HepG2 (cell line): ENCODE results near the gene RPL4. TPM values are rescaled to one million over a fixed set of nuclear protein-coding genes. Genes with fewer than 3 reads are reported as not detected.

Experiments
- AKAP8 ChIP-seq: sonication (generic); formaldehyde crosslinking; IDR thresholded peaks from 2 replicates; pipeline ENCODE4 v1.5.1; 2020; ENCODE audit warnings: mild to moderate bottlenecking, missing genetic modification reagents
- ATF1 ChIP-seq: IDR thresholded peaks from 2 replicates; pipeline ENCODE4 v1.6.1; 2016; ENCODE audit warnings: mild to moderate bottlenecking, control low read depth
- CREM ChIP-seq, 2 experiments: sonication (generic) in 1 of 2; formaldehyde crosslinking in 1 of 2; IDR thresholded peaks; 2 replicates each; pipeline versions ENCODE4 v1.4.0 to v1.6.1; 2016 to 2020; ENCODE audit warnings: antibody characterized with exemption in 1 of 2, mild to moderate bottlenecking in 1 of 2, missing genetic modification reagents in 1 of 2
- HOXA5 ChIP-seq: sonication (generic); formaldehyde crosslinking; IDR thresholded peaks from 2 replicates; pipeline ENCODE4 v1.4.0; 2020; ENCODE audit warnings: missing genetic modification reagents
- HOXA7 ChIP-seq: sonication (generic); formaldehyde crosslinking; IDR thresholded peaks from 2 replicates; pipeline ENCODE4 v1.8.1; 2022; ENCODE audit warnings: mild to moderate bottlenecking, missing genetic modification reagents, moderate library complexity
- KDM5B ChIP-seq: sonication (generic); formaldehyde crosslinking; IDR thresholded peaks from 2 replicates; pipeline ENCODE4 v1.4.0; 2020; ENCODE audit warnings: missing genetic modification reagents, mild to moderate bottlenecking, borderline replicate concordance
- MAFG ChIP-seq: sonication (generic); formaldehyde crosslinking; IDR thresholded peaks from 2 replicates; pipeline ENCODE4 v1.5.1; 2020; ENCODE audit warnings: mild to moderate bottlenecking, missing genetic modification reagents
- SAP130 ChIP-seq: IDR thresholded peaks from 2 replicates; pipeline ENCODE4 v1.6.1; 2016; ENCODE audit warnings: low read depth
- SRSF4 ChIP-seq: fragments of 200-400 bp; formaldehyde crosslinking; IDR thresholded peaks from one replicate; pipeline ENCODE4 v1.6.1; 2018; ENCODE audit warnings: mild to moderate bottlenecking, low read depth, low read length, moderate library complexity; ENCODE audit not compliant: poor library complexity, severe bottlenecking
- ZBTB7B ChIP-seq: sonication (generic); formaldehyde crosslinking; IDR thresholded peaks from 2 replicates; pipeline ENCODE4 v1.4.0; 2020; ENCODE audit warnings: missing genetic modification reagents
- ZEB1 ChIP-seq: IDR thresholded peaks from 2 replicates; pipeline ENCODE4 v1.6.1; 2012; ENCODE audit warnings: mild to moderate bottlenecking, low read depth, inconsistent platforms; ENCODE audit not compliant: insufficient replicate concordance
- ZFP41 ChIP-seq: sonication (generic); formaldehyde crosslinking; IDR thresholded peaks from 2 replicates; pipeline ENCODE4 v1.4.0; 2020; ENCODE audit warnings: mild to moderate bottlenecking, missing genetic modification reagents, borderline replicate concordance
- ZNF121 ChIP-seq: sonication (generic); formaldehyde crosslinking; IDR thresholded peaks from 2 replicates; pipeline ENCODE4 v1.5.0; 2020; ENCODE audit warnings: mild to moderate bottlenecking, missing genetic modification reagents
- ZNF138 ChIP-seq: sonication (generic); formaldehyde crosslinking; IDR thresholded peaks from 2 replicates; pipeline ENCODE4 v1.5.0; 2020; ENCODE audit warnings: mild to moderate bottlenecking, low read depth, missing genetic modification reagents
- ZNF282 ChIP-seq: fragments of 450-650 bp; IDR thresholded peaks from 2 replicates; pipeline ENCODE4 v1.6.1; 2018; ENCODE audit not compliant: partially characterized antibody
- ZNF431 ChIP-seq: sonication (generic); formaldehyde crosslinking; IDR thresholded peaks from 2 replicates; pipeline ENCODE4 v1.9.0; 2022; ENCODE audit warnings: missing genetic modification reagents, low read depth, mild to moderate bottlenecking, borderline replicate concordance
- ZNF607 ChIP-seq: sonication (generic); formaldehyde crosslinking; IDR thresholded peaks from 2 replicates; pipeline ENCODE4 v1.5.1; 2020; ENCODE audit warnings: missing genetic modification reagents, mild to moderate bottlenecking, borderline replicate concordance
- ZNF850 ChIP-seq: sonication (generic); formaldehyde crosslinking; conservative IDR thresholded peaks from 2 replicates; pipeline ENCODE4 v1.9.0; 2021; ENCODE audit warnings: mild to moderate bottlenecking, missing genetic modification reagents
- polyA plus RNA-seq, 8 experiments: library from polyadenylated mRNA; depleted of rRNA in 3 of 8; stranded (reverse) in 7 of 8; unstranded in 1 of 8; fragments of >200 nt; fragmentation: Illumina TruSeq in 4 of 8; extraction: Trizol in 4 of 8; gene quantifications; 2 replicates each; pipeline versions ENCODE4 v1.2.1 to v1.2.3, GENCODE V29; 2011 to 2016; ENCODE audit warnings: low read depth in 4 of 8, missing spikeins in 1 of 8, mixed read lengths in 1 of 8; ENCODE audit not compliant: insufficient read depth in 1 of 8
- total RNA-seq, 5 experiments: library from RNA; depleted of rRNA; stranded (reverse); fragments of >200 nt; fragmentation: Illumina TruSeq; extraction: Trizol; gene quantifications; 2 replicates each; pipeline ENCODE4 v1.2.3, GENCODE V29; 2016; ENCODE audit warnings: low read depth in 1 of 5
- TF ChIP-seq, protein P1 (sequence below): sonication (generic); formaldehyde crosslinking; IDR thresholded peaks from 2 replicates; pipeline ENCODE4 v1.4.0; 2020; ENCODE audit warnings: missing genetic modification reagents
- TF ChIP-seq, protein P2 (sequence below), 2 experiments: IDR thresholded peaks; 2 replicates each; pipeline ENCODE4 v1.6.1; 2011 to 2012; ENCODE audit warnings: low read length in 2 of 2, borderline replicate concordance in 1 of 2, low read depth in 1 of 2, mild to moderate bottlenecking in 1 of 2, moderate library complexity in 1 of 2
- TF ChIP-seq, protein P3 (sequence below): sonication (generic); formaldehyde crosslinking; IDR thresholded peaks from 2 replicates; pipeline ENCODE4 v1.5.1; 2020; ENCODE audit warnings: missing genetic modification reagents, mild to moderate bottlenecking, borderline replicate concordance
- TF ChIP-seq, protein P4 (sequence below): sonication (generic); formaldehyde crosslinking; IDR thresholded peaks from 2 replicates; pipeline ENCODE4 v1.4.0; 2020; ENCODE audit warnings: missing genetic modification reagents, borderline replicate concordance

RPL4 gene
- total and polyA plus RNA-seq, 2 of the 13 experiments (the other 11 are each of a cell fraction or from before 2014, with no cell fraction given) = 3,630 to 3,960 TPM

DNA sequence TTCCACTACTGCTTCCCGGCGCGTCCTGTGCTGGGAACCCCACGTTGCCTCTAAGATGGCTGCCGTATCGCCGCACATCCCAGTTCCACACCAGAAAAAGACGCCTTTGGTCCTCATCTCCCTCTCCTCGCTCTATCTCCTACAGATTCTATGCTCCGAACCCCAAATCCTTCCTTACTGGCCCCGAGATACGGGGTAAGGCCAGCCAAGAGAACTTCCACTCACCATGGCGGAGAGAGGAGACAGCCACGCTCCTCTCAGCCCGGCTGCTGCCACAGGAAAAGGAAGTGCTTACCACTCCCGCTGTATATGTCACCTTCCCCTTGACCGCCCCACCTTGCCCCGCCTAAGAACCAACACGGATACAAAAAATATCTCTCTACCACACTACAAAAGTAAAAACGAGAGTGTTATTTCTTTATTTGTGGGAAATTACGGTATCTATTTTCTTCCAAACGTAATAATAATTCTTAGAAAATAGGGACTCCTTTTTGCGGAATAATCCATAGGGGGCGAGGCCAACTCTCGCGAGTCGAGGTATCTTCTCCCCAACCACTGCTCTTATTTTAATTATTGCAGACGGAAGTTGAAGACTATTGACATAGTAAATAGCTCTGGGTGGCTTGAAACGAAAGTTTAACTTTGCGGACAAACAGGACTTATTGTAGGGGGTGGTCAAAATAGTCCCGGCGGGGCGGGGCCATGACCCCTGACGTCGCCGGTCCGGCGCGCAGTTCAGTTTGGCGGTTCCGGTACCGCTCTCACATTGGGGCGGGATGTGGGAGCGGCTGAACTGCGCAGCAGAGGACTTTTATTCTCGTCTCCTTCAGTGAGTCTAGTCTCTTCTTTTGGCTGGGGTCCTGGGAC lies at the start of gene RPL4, which contains the start of gene ZWILCH (continued):
- TF ChIP-seq, protein P1, sequence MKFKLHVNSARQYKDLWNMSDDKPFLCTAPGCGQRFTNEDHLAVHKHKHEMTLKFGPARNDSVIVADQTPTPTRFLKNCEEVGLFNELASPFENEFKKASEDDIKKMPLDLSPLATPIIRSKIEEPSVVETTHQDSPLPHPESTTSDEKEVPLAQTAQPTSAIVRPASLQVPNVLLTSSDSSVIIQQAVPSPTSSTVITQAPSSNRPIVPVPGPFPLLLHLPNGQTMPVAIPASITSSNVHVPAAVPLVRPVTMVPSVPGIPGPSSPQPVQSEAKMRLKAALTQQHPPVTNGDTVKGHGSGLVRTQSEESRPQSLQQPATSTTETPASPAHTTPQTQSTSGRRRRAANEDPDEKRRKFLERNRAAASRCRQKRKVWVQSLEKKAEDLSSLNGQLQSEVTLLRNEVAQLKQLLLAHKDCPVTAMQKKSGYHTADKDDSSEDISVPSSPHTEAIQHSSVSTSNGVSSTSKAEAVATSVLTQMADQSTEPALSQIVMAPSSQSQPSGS (CRISPR knock-in tag) = peak; percentile 39; the same call in 1 of the 2 replicates
- TF ChIP-seq, protein P2, sequence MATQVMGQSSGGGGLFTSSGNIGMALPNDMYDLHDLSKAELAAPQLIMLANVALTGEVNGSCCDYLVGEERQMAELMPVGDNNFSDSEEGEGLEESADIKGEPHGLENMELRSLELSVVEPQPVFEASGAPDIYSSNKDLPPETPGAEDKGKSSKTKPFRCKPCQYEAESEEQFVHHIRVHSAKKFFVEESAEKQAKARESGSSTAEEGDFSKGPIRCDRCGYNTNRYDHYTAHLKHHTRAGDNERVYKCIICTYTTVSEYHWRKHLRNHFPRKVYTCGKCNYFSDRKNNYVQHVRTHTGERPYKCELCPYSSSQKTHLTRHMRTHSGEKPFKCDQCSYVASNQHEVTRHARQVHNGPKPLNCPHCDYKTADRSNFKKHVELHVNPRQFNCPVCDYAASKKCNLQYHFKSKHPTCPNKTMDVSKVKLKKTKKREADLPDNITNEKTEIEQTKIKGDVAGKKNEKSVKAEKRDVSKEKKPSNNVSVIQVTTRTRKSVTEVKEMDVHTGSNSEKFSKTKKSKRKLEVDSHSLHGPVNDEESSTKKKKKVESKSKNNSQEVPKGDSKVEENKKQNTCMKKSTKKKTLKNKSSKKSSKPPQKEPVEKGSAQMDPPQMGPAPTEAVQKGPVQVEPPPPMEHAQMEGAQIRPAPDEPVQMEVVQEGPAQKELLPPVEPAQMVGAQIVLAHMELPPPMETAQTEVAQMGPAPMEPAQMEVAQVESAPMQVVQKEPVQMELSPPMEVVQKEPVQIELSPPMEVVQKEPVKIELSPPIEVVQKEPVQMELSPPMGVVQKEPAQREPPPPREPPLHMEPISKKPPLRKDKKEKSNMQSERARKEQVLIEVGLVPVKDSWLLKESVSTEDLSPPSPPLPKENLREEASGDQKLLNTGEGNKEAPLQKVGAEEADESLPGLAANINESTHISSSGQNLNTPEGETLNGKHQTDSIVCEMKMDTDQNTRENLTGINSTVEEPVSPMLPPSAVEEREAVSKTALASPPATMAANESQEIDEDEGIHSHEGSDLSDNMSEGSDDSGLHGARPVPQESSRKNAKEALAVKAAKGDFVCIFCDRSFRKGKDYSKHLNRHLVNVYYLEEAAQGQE (IDR thresholded peaks at IDR 0.05; ENCODE audit: borderline replicate concordance in 1 of 2, low read depth in 1 of 2, low read length in 2 of 2) = peak in 1 of 2 experiments; percentile 51; a peak in 1 of 4 replicates
- TF ChIP-seq ZNF282 (no peak), SRSF4 (no peak), CREM (IDR thresholded peaks at IDR 0.05) (peak; percentile 80), CREM (CRISPR knock-in tag; IDR thresholded peaks at IDR 0.05) (no peak), ZNF121 (CRISPR knock-in tag) (peak; percentile 100), SAP130 (CRISPR knock-in tag) (peak; percentile 94), KDM5B (CRISPR knock-in tag) (no peak; the same call in 1 of the 2 replicates), HOXA5 (CRISPR knock-in tag) (no peak), ATF1 (peak; percentile 89), ZNF138 (CRISPR knock-in tag) (no peak), ZNF607 (CRISPR knock-in tag) (no peak; the same call in 1 of the 2 replicates), ZNF431 (CRISPR knock-in tag) (peak; percentile 84; the same call in 1 of the 2 replicates), HOXA7 (CRISPR knock-in tag) (no peak), ZFP41 (no peak), ZBTB7B (peak; percentile 11; the same call in 1 of the 2 replicates), ZEB1 (no peak), MAFG (CRISPR knock-in tag) (no peak), ZNF850 (CRISPR knock-in tag) (no peak), AKAP8 (CRISPR knock-in tag) (no peak)
- TF ChIP-seq, protein P3, sequence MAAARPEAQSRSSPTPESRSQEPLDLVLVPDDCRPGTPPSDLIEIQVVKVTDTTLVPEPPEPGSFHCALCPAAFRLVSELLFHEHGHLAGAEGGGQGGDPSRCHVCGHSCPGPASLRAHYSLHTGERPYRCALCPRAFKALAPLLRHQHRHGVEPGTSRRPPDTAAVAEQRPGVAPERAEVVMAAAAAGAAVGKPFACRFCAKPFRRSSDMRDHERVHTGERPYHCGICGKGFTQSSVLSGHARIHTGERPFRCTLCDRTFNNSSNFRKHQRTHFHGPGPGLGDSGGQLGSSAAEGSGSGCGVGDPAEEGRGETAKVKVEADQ (CRISPR knock-in tag) = peak; percentile 57; the same call in 1 of the 2 replicates
- TF ChIP-seq, protein P4, sequence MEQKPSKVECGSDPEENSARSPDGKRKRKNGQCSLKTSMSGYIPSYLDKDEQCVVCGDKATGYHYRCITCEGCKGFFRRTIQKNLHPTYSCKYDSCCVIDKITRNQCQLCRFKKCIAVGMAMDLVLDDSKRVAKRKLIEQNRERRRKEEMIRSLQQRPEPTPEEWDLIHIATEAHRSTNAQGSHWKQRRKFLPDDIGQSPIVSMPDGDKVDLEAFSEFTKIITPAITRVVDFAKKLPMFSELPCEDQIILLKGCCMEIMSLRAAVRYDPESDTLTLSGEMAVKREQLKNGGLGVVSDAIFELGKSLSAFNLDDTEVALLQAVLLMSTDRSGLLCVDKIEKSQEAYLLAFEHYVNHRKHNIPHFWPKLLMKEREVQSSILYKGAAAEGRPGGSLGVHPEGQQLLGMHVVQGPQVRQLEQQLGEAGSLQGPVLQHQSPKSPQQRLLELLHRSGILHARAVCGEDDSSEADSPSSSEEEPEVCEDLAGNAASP (CRISPR knock-in tag) = no peak; the same call in 1 of the 2 replicates
